ENCODE measurements around the gene AMN1. TPM values are rescaled to one million over a fixed set of nuclear protein-coding genes. Genes with fewer than 3 reads are reported as not detected.

The AMN1 gene
- total RNA-seq, 2 experiments from 2014 or later: 5.9 to 7.3 TPM

DNA sequence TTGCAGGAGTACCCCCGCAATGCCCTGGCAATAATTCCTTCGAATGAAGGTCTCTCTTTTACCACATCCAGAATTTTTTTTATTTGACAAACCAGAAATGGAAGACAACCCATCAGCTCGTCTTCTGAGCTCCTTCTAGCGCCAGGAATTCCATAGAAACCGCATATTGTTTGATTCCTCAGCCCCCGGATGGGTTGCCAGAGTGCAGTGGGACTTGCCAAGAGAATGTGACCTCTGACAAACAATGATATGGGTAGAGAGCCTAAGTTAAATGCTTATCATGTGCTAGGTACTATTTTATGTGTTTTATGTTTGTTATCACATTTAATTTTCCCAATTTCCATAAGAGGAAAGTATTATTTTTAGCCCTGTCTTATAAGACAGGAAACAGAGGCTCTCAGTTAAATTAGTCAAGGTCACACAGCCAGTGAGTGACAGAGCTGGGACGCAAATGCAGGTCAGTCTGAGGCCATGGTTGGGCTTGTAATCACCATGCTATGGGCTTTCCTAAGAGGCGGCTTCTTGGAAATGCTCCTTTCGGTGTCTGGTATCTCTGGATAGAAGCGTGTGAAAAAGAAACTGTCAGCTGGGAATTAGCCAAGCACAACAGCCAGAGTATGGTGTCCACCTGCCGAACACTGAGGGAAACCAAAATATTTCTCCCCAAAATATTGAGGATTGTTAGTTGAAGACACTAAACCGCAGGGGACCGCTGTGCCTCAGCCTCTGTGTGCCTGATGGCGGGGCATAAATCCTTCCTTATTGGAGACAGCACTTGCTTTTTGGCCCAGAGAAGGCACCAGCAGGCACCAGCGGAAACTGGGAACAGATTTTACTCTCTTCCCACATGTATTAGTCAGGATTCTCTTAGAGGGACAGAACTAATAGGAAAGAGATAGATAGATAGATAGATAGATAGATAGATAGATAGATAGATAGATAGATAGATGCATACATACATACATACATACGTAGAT lies 98.8 kb downstream of the AMN1 start:
- Mint-ChIP-seq H3K4me1 (no peaks in the 10 kb centered on the region), H3K9me3 (no peaks in the 10 kb centered on the region), H3K4me3 (no peak overlapping the region), H3K27me3 (no peaks in the 10 kb centered on the region), H3K27ac (no peak overlapping the region), H3K36me3 (no peaks in the 10 kb centered on the region)
- no peak for DNase-seq
- no peak for ATAC-seq (ENCODE audit: low read depth)
- POLR2A ChIA-PET: no interaction called here

DNA sequence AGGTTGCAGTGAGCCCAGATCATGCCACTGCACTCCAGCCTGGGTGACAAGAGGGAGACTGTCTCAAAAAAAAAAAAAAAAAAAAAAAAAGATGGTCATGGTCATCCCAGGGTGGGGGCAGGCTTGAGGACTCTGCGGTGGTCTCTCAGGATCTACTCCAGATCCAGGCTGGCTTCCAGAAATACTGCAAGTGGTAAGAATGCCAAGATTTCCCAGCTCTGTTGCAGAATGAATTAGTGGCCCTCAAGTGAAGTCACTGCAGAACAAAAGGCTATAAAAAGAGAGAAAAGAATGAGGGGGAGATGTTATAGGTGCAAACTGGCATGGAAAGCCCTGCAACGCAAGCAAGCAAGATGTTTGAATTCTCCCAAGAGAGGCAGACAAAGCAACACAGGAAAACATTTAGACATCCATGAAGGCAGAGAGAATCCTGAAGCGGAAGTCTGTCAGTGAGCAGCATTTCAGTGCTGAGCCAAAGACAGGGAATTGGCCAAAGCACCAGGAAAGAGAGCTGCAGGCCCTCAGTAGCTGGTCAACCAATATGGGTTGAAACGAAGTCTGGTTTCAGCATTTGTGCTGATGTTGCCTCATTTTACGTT lies 101.3 kb downstream of the AMN1 start:
- no peaks in the 10 kb centered on the region for H3K4me1 Mint-ChIP-seq
- no peak for ATAC-seq (ENCODE audit: low read depth)
- H3K27me3 Mint-ChIP-seq: no peaks in the 10 kb centered on the region
- POLR2A ChIA-PET: interaction anchor here (0.6 kb wide), 1 partner anchor 815 kb away, joined by 4 read pairs; no protein-coding TSS in a partner anchor
- H3K4me3 Mint-ChIP-seq: no peak overlapping the region
- H3K9me3 Mint-ChIP-seq: no peaks in the 10 kb centered on the region
- H3K36me3 Mint-ChIP-seq: no peaks in the 10 kb centered on the region
- no peak overlapping the region for H3K27ac Mint-ChIP-seq
- no peak for DNase-seq

DNA sequence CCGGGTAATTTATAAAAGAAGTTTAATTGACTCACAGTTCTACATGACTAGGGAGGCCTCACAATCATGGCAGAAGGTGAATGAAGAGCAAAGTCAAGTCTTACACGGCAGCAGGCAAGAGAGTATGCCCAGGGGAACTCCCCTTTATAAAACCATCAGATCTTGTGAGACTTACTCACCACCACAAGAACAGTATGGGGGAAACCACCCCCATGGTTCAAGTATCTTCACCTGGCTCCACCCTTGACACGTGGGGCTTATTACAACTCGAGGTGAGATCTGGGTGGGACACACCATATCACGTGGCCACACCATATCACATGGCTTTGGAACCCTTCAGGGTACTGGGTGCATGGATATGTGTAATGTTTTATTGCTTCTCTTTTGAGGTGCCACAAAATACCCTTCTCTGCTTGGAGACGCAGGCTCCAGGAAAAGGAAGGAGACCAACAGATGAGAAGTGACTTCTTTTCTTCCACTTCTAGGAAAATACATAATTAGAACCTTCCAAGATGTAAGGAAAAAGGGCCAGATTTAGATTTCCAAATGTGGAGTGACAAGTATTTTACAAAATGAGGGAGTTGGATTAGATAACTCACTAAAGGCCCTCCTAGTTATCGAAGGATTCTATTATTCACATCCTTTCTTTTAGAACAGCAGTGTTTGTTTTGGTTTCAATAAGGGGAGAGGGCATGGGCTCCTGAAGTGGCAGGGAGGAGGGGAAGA lies 102.4 kb downstream of the AMN1 start:
- Mint-ChIP-seq H3K27ac (no peak overlapping the region), H3K27me3 (no peaks in the 10 kb centered on the region), H3K9me3 (no peaks in the 10 kb centered on the region), H3K4me1 (no peaks in the 10 kb centered on the region), H3K36me3 (no peaks in the 10 kb centered on the region), H3K4me3 (no peak overlapping the region)
- ATAC-seq (ENCODE audit: low read depth) (no peak), DNase-seq (no peak)
- POLR2A ChIA-PET: no interaction called here

DNA sequence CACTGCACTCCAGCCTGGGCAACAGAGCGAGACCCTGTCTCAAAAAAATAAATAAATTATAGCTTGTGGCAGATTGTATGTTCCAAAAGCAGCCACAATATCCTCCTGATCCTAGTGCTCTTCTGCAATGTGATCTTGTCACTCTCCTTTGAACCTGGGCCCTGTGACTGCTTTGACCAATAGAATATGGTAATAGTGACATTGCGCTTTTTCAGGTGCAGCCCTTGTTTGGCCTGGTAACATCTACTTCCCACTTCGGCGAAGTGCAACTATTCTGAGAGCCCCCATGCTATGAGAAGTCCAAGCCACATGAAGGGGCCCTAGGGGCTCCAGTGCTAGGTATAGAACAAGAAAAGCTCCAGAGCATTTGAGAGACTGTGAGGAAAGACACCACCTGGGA lies 106.8 kb downstream of the AMN1 start:
- POLR2A ChIA-PET: no interaction called here
- DNase-seq (no peak), ATAC-seq (ENCODE audit: low read depth) (no peak)
- no peaks in the 10 kb centered on the region for H3K36me3 Mint-ChIP-seq
- H3K4me3 Mint-ChIP-seq: no peak overlapping the region
- H3K4me1 Mint-ChIP-seq: no peaks in the 10 kb centered on the region
- H3K27ac Mint-ChIP-seq: no peak overlapping the region
- H3K9me3 Mint-ChIP-seq: no peaks in the 10 kb centered on the region
- peaks cover 5% of the 10 kb centered on the region for H3K27me3 Mint-ChIP-seq

Other genes with a start within 250 kb of the AMN1 start
- gene DENND5B, start 137.9 kb downstream of the AMN1 start, total RNA-seq: under 1 TPM; 0.33 to 0.34 TPM
- gene ETFBKMT, start 69.3 kb downstream of the AMN1 start, total RNA-seq: 1 to 10 TPM; 1.1 to 1.6 TPM
- 100 to 1,000 TPM; 252 to 261 TPM for gene RESF1, start 230.4 kb upstream of the AMN1 start, total RNA-seq

Measured in activated naive CD8-positive, alpha-beta T cell treated with anti-CD3 and anti-CD28 coated beads, Interleukin-2, amount 10 ng/mL, durations not matched to agents 7 days and 5 days (primary cell).